ENCODE data around the gene NRG4. TPM values are rescaled to one million over a fixed set of nuclear protein-coding genes. Genes with fewer than 3 reads are reported as not detected.

Gene NRG4
- total RNA-seq, 1 experiment from 2014 or later, result 1.0 TPM

GRCh38 chr15:75923756-75924155 lies 88.5 kb downstream of the NRG4 start:
- no TSS peak for BruUV-seq (replicated peaks)

More at GRCh38 chr15:75923756-75924155, 88.5 kb downstream of the NRG4 start:
- H4K20me1 ChIP-seq (ENCODE audit: insufficient read depth), result peaks cover 8% of the 10 kb centered on the region; the same call in 1 of the 2 replicates
- no peak overlapping the region for H3K4me3 ChIP-seq (replicated peaks in 1 of 2; ENCODE audit: low read depth in 1 of 2, low read length in 2 of 2)
- no peak overlapping the region for H3K4me2 ChIP-seq (ENCODE audit: low read length)
- no peaks in the 10 kb centered on the region for H3K9me2 ChIP-seq (ENCODE audit: insufficient read depth)
- ChIA-PET CTCF (interaction anchor here (0.9 to 3.4 kb wide), 3 partner anchors 113 to 237 kb away, joined by 3 to 38 read pairs (median 4); no protein-coding TSS in a partner anchor), POLR2A (no interaction called here), RAD21 (ENCODE audit: low non-redundant PET in 1 of 2, low total read pairs in 2 of 2, uncharacterized antibody in 2 of 2, unreplicated experiment in 2 of 2) (no interaction called here)
- no peak for ATAC-seq
- H3K36me3 ChIP-seq (ENCODE audit: control insufficient read depth in 1 of 2, insufficient read depth in 2 of 2, low read length in 2 of 2), result peaks cover 2 to 8% of the 10 kb centered on the region in 2 experiments; a peak in 2 of 4 replicates
- no peak overlapping the region for H3K27ac ChIP-seq (ENCODE audit: low read depth, low read length)
- H2AFZ ChIP-seq (ENCODE audit: low read depth, low read length, poor library complexity, severe bottlenecking), result no peak overlapping the region
- H3K79me2 ChIP-seq (ENCODE audit: insufficient read depth, low read length), result peaks cover 80% of the 10 kb centered on the region
- no peak overlapping the region for H3K9ac ChIP-seq (ENCODE audit: low read length)
- H3K9me3 ChIP-seq (ENCODE audit: control insufficient read depth in 1 of 2, insufficient read depth in 1 of 2, low read depth in 1 of 2, low read length in 2 of 2), result no peaks in the 10 kb centered on the region
- no peak for DNase-seq (ENCODE audit: low read depth, low spot score)
- intact Hi-C loops (cut with micrococcal nuclease), result loop anchor here (5.0 kb wide), 1 partner anchor 191 kb away; no protein-coding TSS in a partner anchor
- no peaks in the 10 kb centered on the region for H3K27me3 ChIP-seq (ENCODE audit: insufficient read depth, low read length)
- no peaks in the 10 kb centered on the region for H3K4me1 ChIP-seq (ENCODE audit: control insufficient read depth in 1 of 2, insufficient read depth in 2 of 2, low read length in 2 of 2)
- TF ChIP-seq CEBPB (IDR thresholded peaks at IDR 0.05; ENCODE audit: low read depth) (no peak), ELF1 (IDR thresholded peaks at IDR 0.05; ENCODE audit: borderline replicate concordance, low read depth) (no peak), MAX (IDR thresholded peaks at IDR 0.05) (no peak), RAD21 (IDR thresholded peaks at IDR 0.05; ENCODE audit: low read depth) (no peak), EZH2 (IDR thresholded peaks at IDR 0.05) (no peak), ZFX (IDR thresholded peaks at IDR 0.05) (no peak), ATF3 (IDR thresholded peaks at IDR 0.05) (no peak), EGR1 (IDR thresholded peaks at IDR 0.05; ENCODE audit: low read depth) (no peak), ZNF274 (IDR thresholded peaks at IDR 0.05; ENCODE audit: low read depth, low read length) (no peak), POLR2AphosphoS5 (IDR thresholded peaks at IDR 0.05; ENCODE audit: low read depth, low read length) (no peak), JUND (IDR thresholded peaks at IDR 0.05) (no peak), CBX3 (IDR thresholded peaks at IDR 0.05; ENCODE audit: low read depth) (no peak), EZH2phosphoT487 (IDR thresholded peaks at IDR 0.05; ENCODE audit: borderline replicate concordance) (no peak), SIN3A (IDR thresholded peaks at IDR 0.05; ENCODE audit: low read depth) (no peak), CTCF (IDR thresholded peaks at IDR 0.05 in 2 of 3, conservative IDR thresholded peaks at IDR 0.05 in 1 of 3; ENCODE audit: borderline replicate concordance in 1 of 3, insufficient read depth in 1 of 3, low read depth in 2 of 3, low read length in 2 of 3) (no peak), SP1 (IDR thresholded peaks at IDR 0.05; ENCODE audit: low read depth) (no peak), TCF7L2 (IDR thresholded peaks at IDR 0.05; ENCODE audit: borderline replicate concordance, extremely low read depth, insufficient read depth, insufficient read length) (no peak), ZBTB33 (IDR thresholded peaks at IDR 0.05; ENCODE audit: extremely low read depth, insufficient replicate concordance, low read length) (no peak), YY1 (IDR thresholded peaks at IDR 0.05; ENCODE audit: extremely low read depth, insufficient replicate concordance, low read depth, low read length) (no peak)

Data from HCT116 (cell line).